IMR-90 (cell line): ENCODE measurements around the gene TIPRL. TPM values are rescaled to one million over a fixed set of nuclear protein-coding genes. Genes with fewer than 3 reads are reported as not detected.

Source experiments
- ATAC-seq: fragments of 200-7000 bp; cut with Tn5 transposase; 2 replicates; pipeline ENCODE4 v1.9.1; 2020; ENCODE audit warnings: low read depth, mild to moderate bottlenecking, moderate library complexity
- BruUV-seq: library from RNA; stranded (reverse); fragments of 400-500 nt; replicated peaks from 2 replicates; lab custom pipeline; 2021; lab: Mats Ljungman, UMichigan
- CTCF ChIA-PET: fragments of 300-600 bp; formaldehyde crosslinking; extraction: SDS; loops from one replicate; lab custom pipeline; 2021; ENCODE audit warnings: antibody characterized with exemption; lab: Yijun Ruan, JAX
- POLR2A ChIA-PET: fragments of 300-600 bp; sonication (Branson Sonifier 250); formaldehyde crosslinking; loops from one replicate; lab custom pipeline; 2022; ENCODE audit warnings: antibody characterized with exemption; ENCODE audit not compliant: unreplicated experiment; lab: Charles Lee
- DNase-seq: peaks from one replicate; pipeline ENCODE4 v3.0.0; 2013
- H2AFZ ChIP-seq: replicated peaks from 2 replicates; pipeline ENCODE3; 2013; ENCODE audit warnings: low read length, mild to moderate bottlenecking; ENCODE audit not compliant: poor library complexity
- H2AK5ac ChIP-seq: 2 replicates; pipeline ENCODE4 v1.6.1; 2013; ENCODE audit warnings: low read depth, low read length, inconsistent platforms
- H2AK9ac ChIP-seq: replicated peaks from 2 replicates; pipeline ENCODE3; 2013; ENCODE audit warnings: mild to moderate bottlenecking, low read depth, low read length, moderate library complexity; ENCODE audit not compliant: poor library complexity
- H2BK120ac ChIP-seq: 2 replicates; pipeline ENCODE4 v1.6.1; 2013; ENCODE audit warnings: low read depth, low read length, inconsistent platforms
- H2BK15ac ChIP-seq: 3 replicates; pipeline ENCODE4 v1.6.1; 2013; ENCODE audit warnings: low read depth, low read length, inconsistent platforms
- H2BK20ac ChIP-seq: 2 replicates; pipeline ENCODE4 v1.6.1; 2013; ENCODE audit warnings: low read depth, mild to moderate bottlenecking, inconsistent platforms, low read length, moderate library complexity
- H2BK5ac ChIP-seq: 2 replicates; pipeline ENCODE4 v1.6.1; 2013; ENCODE audit warnings: mild to moderate bottlenecking, low read depth, low read length, inconsistent platforms; ENCODE audit not compliant: poor library complexity, severe bottlenecking
- H3K14ac ChIP-seq: replicated peaks from 2 replicates; pipeline ENCODE4 v1.6.1; 2013; ENCODE audit warnings: low read depth, low read length, inconsistent platforms
- H3K18ac ChIP-seq: 2 replicates; pipeline ENCODE4 v1.6.1; 2013; ENCODE audit warnings: low read depth, low read length, control low read depth
- H3K23ac ChIP-seq: 2 replicates; pipeline ENCODE4 v1.6.1; 2013; ENCODE audit warnings: low read depth, low read length, inconsistent platforms
- H3K27ac ChIP-seq: 2 replicates; pipeline ENCODE4 v1.5.1; 2013; ENCODE audit warnings: mild to moderate bottlenecking, control low read depth, low read length; ENCODE audit not compliant: insufficient read depth
- H3K27me3 ChIP-seq: 2 replicates; pipeline ENCODE4 v1.6.1; 2013; ENCODE audit warnings: low read length; ENCODE audit not compliant: control insufficient read depth, insufficient read depth
- H3K36me3 ChIP-seq: 2 replicates; pipeline ENCODE4 v1.6.1; 2013; ENCODE audit warnings: low read length, mixed read lengths; ENCODE audit not compliant: control insufficient read depth, insufficient read depth
- H3K4ac ChIP-seq: 2 replicates; pipeline ENCODE4 v1.6.1; 2013; ENCODE audit warnings: low read depth, low read length, inconsistent platforms
- H3K4me1 ChIP-seq: 2 replicates; pipeline ENCODE4 v1.6.1; 2013; ENCODE audit warnings: low read length, mixed read lengths; ENCODE audit not compliant: control insufficient read depth, insufficient read depth
- H3K4me2 ChIP-seq: 2 replicates; pipeline ENCODE4 v1.6.1; 2013; ENCODE audit warnings: low read depth, mild to moderate bottlenecking, control low read depth, low read length, moderate library complexity
- H3K4me3 ChIP-seq: 2 replicates; pipeline ENCODE4 v1.5.1; 2013; ENCODE audit warnings: low read depth, mild to moderate bottlenecking, control low read depth, low read length, moderate library complexity; ENCODE audit not compliant: insufficient read depth
- H3K56ac ChIP-seq: 2 replicates; pipeline ENCODE4 v1.6.1; 2013; ENCODE audit warnings: low read length, inconsistent platforms; ENCODE audit not compliant: insufficient read depth; ENCODE audit errors: extremely low read depth
- H3K79me1 ChIP-seq, 2 experiments: 2 replicates each; pipeline ENCODE4 v1.6.1; 2013; ENCODE audit warnings: low read length in 2 of 2, inconsistent platforms in 1 of 2, low read depth in 1 of 2
- H3K9ac ChIP-seq: 2 replicates; pipeline ENCODE4 v1.6.1; 2013; ENCODE audit warnings: low read depth, low read length, control low read depth
- H3K9me1 ChIP-seq: 2 replicates; pipeline ENCODE4 v1.6.1; 2013; ENCODE audit warnings: low read length, inconsistent platforms; ENCODE audit not compliant: insufficient read depth
- H3K9me3 ChIP-seq: 2 replicates; pipeline ENCODE4 v1.6.1; 2013; ENCODE audit warnings: low read length; ENCODE audit not compliant: control insufficient read depth, insufficient read depth
- H4K20me1 ChIP-seq: 2 replicates; pipeline ENCODE4 v1.6.1; 2013; ENCODE audit warnings: low read length, inconsistent platforms; ENCODE audit not compliant: insufficient read depth
- H4K5ac ChIP-seq: 2 replicates; pipeline ENCODE4 v1.6.1; 2013; ENCODE audit warnings: mild to moderate bottlenecking, low read depth, low read length, control low read depth
- H4K8ac ChIP-seq, 2 experiments: 2 replicates each; pipeline ENCODE4 v1.6.1; 2013; ENCODE audit warnings: low read depth in 2 of 2, low read length in 2 of 2, control low read depth in 1 of 2, inconsistent platforms in 1 of 2
- H4K91ac ChIP-seq: 2 replicates; pipeline ENCODE4 v1.6.1; 2013; ENCODE audit warnings: low read depth, low read length, inconsistent platforms; ENCODE audit not compliant: insufficient read depth
- BHLHE40 ChIP-seq: fragments of 150-350 bp; IDR thresholded peaks from 2 replicates; pipeline ENCODE4 v1.6.1; 2016; ENCODE audit warnings: mild to moderate bottlenecking, low read depth, low read length
- CHD1 ChIP-seq: IDR thresholded peaks from 2 replicates; pipeline ENCODE4 v1.6.1; 2012; ENCODE audit warnings: low read depth, low read length, improper control_type of control experiment
- CTCF ChIP-seq: conservative IDR thresholded peaks from 2 replicates; pipeline ENCODE4 v1.5.1; 2012; ENCODE audit warnings: mild to moderate bottlenecking, low read depth, low read length, improper control_type of control experiment
- FOS ChIP-seq: fragments of 150-350 bp; IDR thresholded peaks from 2 replicates; pipeline ENCODE4 v1.6.1; 2016; ENCODE audit warnings: low read depth, low read length
- MAZ ChIP-seq: IDR thresholded peaks from 2 replicates; pipeline ENCODE4 v1.6.1; 2012; ENCODE audit warnings: low read depth, mild to moderate bottlenecking, low read length, improper control_type of control experiment, moderate library complexity, borderline replicate concordance
- NFE2L2 ChIP-seq: fragments of 150-350 bp; IDR thresholded peaks from 2 replicates; pipeline ENCODE4 v1.6.1; 2016; ENCODE audit warnings: low read depth, mild to moderate bottlenecking, low read length
- POLR2A ChIP-seq: IDR thresholded peaks from 2 replicates; pipeline ENCODE4 v1.6.1; 2012; ENCODE audit warnings: mild to moderate bottlenecking, low read depth, low read length
- RAD21 ChIP-seq: IDR thresholded peaks from 2 replicates; pipeline ENCODE4 v1.6.1; 2012; ENCODE audit warnings: low read length, improper control_type of control experiment
- RFX5 ChIP-seq: IDR thresholded peaks from 2 replicates; pipeline ENCODE4 v1.8.0; 2012; ENCODE audit warnings: low read depth, mild to moderate bottlenecking, low read length, moderate library complexity
- WGBS, 2 experiments: methylation state at CpG; one replicate each; pipeline versions ENCODE4 v1.1.5 to v1.1.7; 2013; ENCODE audit warnings: missing lambda C conversion rate in 2 of 2; ENCODE audit not compliant: insufficient read length in 1 of 2; ENCODE audit errors: extremely low coverage in 2 of 2; 5-methylcytosine and 5-hydroxymethylcytosine counted together
- dilution Hi-C: fragments of 300-500 bp; cut with HindIII; formaldehyde crosslinking; loops from one replicate; pipeline ENCODE4 v1.14.3; 2018; ENCODE audit warnings: low sequenced_read_pairs; ENCODE audit not compliant: unreplicated experiment
- in situ Hi-C: fragments of 300-500 bp; cut with MboI; formaldehyde crosslinking; loops from 3 replicates; pipeline ENCODE4 v1.14.3; 2019; ENCODE audit warnings: low sequenced_read_pairs, inconsistent platforms, mixed read lengths
- intact Hi-C: fragments of 100-400 bp; cut with micrococcal nuclease; formaldehyde crosslinking; loops from 2 replicates; pipeline ENCODE4 v1.10.0; 2022
- polyA plus RNA-seq, 3 experiments: library from polyadenylated mRNA; depleted of rRNA; stranded (reverse); fragments of >200 nt; gene quantifications; 2 replicates each; pipeline ENCODE4 v1.2.3, GENCODE V29; 2012; ENCODE audit warnings: low replicate concordance in 1 of 3
- total RNA-seq: library from RNA; depleted of rRNA; stranded (reverse); fragments of >200 nt; gene quantifications from 2 replicates; pipeline ENCODE4 v1.2.3, GENCODE V29; 2012
- TF ChIP-seq, protein P1 (sequence below): fragments of 150-350 bp; IDR thresholded peaks from 2 replicates; pipeline ENCODE4 v1.6.1; 2017; ENCODE audit warnings: mild to moderate bottlenecking, antibody characterized with exemption, low read length, low read depth
- TF ChIP-seq, protein P2 (sequence below): fragments of 150-350 bp; IDR thresholded peaks from 2 replicates; pipeline ENCODE4 v1.6.1; 2016; ENCODE audit warnings: low read depth, mild to moderate bottlenecking, low read length, moderate library complexity, borderline replicate concordance

Gene TIPRL
- total and polyA plus RNA-seq, 2 of the 4 experiments (the other 2 are of a cell fraction) = 15.4 to 23.8 TPM

DNA sequence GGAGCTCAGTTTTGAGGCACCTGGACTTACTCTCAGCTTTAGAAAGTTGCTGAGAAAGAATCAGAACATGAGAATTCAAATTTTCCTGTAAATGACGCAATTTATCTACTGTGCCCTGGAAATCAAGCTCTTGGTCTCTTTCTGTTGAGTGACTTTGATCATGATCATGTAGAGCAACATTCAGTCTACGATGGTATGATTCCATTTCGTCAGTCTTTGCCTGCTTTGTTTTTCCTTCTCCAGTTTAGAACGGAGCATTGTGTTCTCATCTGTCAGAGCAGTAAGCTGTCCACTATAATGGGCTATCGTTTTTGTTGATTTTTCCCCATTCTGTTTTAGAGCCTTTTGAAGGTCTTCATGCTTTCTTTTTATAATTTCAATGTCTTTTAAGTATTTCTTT is 67.7 kb downstream of the TIPRL start:
- in situ Hi-C loops (no loop called here), dilution Hi-C loops (no loop called here), intact Hi-C loops (no loop called here)
- ChIA-PET CTCF (no interaction called here), POLR2A (no interaction called here)
- Histone ChIP-seq H2BK15ac (no peak overlapping the region), H2BK120ac (no peak overlapping the region), H2AFZ (no peak overlapping the region), H4K5ac (no peak overlapping the region), H4K8ac (no peak overlapping the region), H3K79me1 (peaks cover 21 to 22% of the 10 kb centered on the region in 2 experiments), H2AK5ac (no peak overlapping the region), H4K20me1 (no peaks in the 10 kb centered on the region; the same call in 1 of the 2 replicates), H3K4me1 (peaks cover 6% of the 10 kb centered on the region; the same call in 1 of the 2 replicates), H3K23ac (no peak overlapping the region), H3K4me2 (no peak overlapping the region), H3K27ac (no peak overlapping the region), H3K9ac (no peak overlapping the region), H2BK20ac (no peak overlapping the region), H3K14ac (no peak overlapping the region), H3K27me3 (no peaks in the 10 kb centered on the region), H3K9me1 (peaks cover 15% of the 10 kb centered on the region), H3K36me3 (peaks cover 23% of the 10 kb centered on the region), H3K4ac (no peak overlapping the region), H3K4me3 (no peak overlapping the region), H2AK9ac (no peak overlapping the region), H4K91ac (no peak overlapping the region), H3K18ac (no peak overlapping the region), H3K56ac (no peak overlapping the region), H2BK5ac (no peak overlapping the region), H3K9me3 (no peaks in the 10 kb centered on the region)
- WGBS, 2 experiments = 68% methylated on average over 4 of the region's 5 CpGs; no CpG with 5 or more reads in 1 of the 2 experiments
- TF ChIP-seq MAZ (no peak), BHLHE40 (no peak), RAD21 (no peak), RFX5 (no peak), FOS (no peak), POLR2A (no peak), CHD1 (no peak), NFE2L2 (no peak), CTCF (no peak)
- TF ChIP-seq, protein P1, sequence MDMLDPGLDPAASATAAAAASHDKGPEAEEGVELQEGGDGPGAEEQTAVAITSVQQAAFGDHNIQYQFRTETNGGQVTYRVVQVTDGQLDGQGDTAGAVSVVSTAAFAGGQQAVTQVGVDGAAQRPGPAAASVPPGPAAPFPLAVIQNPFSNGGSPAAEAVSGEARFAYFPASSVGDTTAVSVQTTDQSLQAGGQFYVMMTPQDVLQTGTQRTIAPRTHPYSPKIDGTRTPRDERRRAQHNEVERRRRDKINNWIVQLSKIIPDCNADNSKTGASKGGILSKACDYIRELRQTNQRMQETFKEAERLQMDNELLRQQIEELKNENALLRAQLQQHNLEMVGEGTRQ = no peak
- TF ChIP-seq, protein P2, sequence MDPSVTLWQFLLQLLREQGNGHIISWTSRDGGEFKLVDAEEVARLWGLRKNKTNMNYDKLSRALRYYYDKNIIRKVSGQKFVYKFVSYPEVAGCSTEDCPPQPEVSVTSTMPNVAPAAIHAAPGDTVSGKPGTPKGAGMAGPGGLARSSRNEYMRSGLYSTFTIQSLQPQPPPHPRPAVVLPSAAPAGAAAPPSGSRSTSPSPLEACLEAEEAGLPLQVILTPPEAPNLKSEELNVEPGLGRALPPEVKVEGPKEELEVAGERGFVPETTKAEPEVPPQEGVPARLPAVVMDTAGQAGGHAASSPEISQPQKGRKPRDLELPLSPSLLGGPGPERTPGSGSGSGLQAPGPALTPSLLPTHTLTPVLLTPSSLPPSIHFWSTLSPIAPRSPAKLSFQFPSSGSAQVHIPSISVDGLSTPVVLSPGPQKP = no peak
- BruUV-seq = no TSS peak
- DNase-seq (no peak), ATAC-seq (no peak)
